Endothelial cell of umbilical vein (primary cell): ENCODE data around the gene SLC8A1. TPM values are rescaled to one million over a fixed set of nuclear protein-coding genes. Genes with fewer than 3 reads are reported as not detected.

Source experiments
- BruUV-seq: library from RNA; stranded (reverse); fragments of 400-500 nt; replicated peaks from 2 replicates; lab custom pipeline; 2021; lab: Mats Ljungman, UMichigan
- CTCF ChIA-PET: fragments of 300-600, 350-600 bp; sonication (Branson Sonifier 250); formaldehyde crosslinking; loops from one replicate; lab custom pipeline; 2021; ENCODE audit warnings: antibody characterized with exemption, inconsistent platforms; lab: Charles Lee
- POLR2A ChIA-PET: fragments of 300-600, 350-600 bp; sonication (Branson Sonifier 250); formaldehyde crosslinking; loops from one replicate; lab custom pipeline; 2021; ENCODE audit warnings: antibody characterized with exemption, inconsistent platforms; lab: Charles Lee
- DNase-seq: peaks from one replicate; pipeline ENCODE4 v3.0.0-alpha.2; 2011; ENCODE audit warnings: low read depth, low spot score
- FAIRE-seq: peaks from 2 replicates; lab custom pipeline; 2011; peaks lifted over from hg19 to GRCh38; lab: Jason Lieb, UNC
- H2AFZ ChIP-seq: 2 replicates; pipeline ENCODE4 v1.6.0; 2012; ENCODE audit warnings: low read depth, low read length, control low read depth, inconsistent platforms
- H3K27ac ChIP-seq: 2 replicates; pipeline ENCODE4 v1.5.1; 2011; ENCODE audit warnings: low read depth, mild to moderate bottlenecking, control low read depth, low read length, moderate library complexity; ENCODE audit not compliant: insufficient read depth
- H3K27me3 ChIP-seq, 2 experiments: 2 replicates each; pipeline versions ENCODE4 v1.6.0 to v1.6.1; 2011; ENCODE audit warnings: low read length in 2 of 2, mixed read lengths in 1 of 2; ENCODE audit not compliant: control insufficient read depth in 2 of 2, insufficient read depth in 2 of 2
- H3K36me3 ChIP-seq, 2 experiments: 2 replicates in 1 of 2; 3 replicates in 1 of 2; pipeline ENCODE4 v1.5.1; 2011; ENCODE audit warnings: low read length in 2 of 2, mild to moderate bottlenecking in 1 of 2, moderate library complexity in 1 of 2; ENCODE audit not compliant: control insufficient read depth in 2 of 2, insufficient read depth in 2 of 2; ENCODE audit errors: extremely low read depth in 1 of 2
- H3K4me1 ChIP-seq: 3 replicates; pipeline ENCODE4 v1.5.1; 2011; ENCODE audit warnings: mild to moderate bottlenecking, low read length; ENCODE audit not compliant: control insufficient read depth, insufficient read depth; ENCODE audit errors: extremely low read depth
- H3K4me2 ChIP-seq: 2 replicates; pipeline ENCODE4 v1.6.1; 2011; ENCODE audit warnings: low read length, control low read depth, mixed read lengths; ENCODE audit not compliant: insufficient read depth
- H3K4me3 ChIP-seq, 3 experiments: fragments of 200-600 bp in 1 of 3; sonication (generic), shearing (Covaris generic) in 1 of 3; replicated peaks in 1 of 3; 2 replicates each; pipeline ENCODE4 v1.5.1; 2011 to 2016; ENCODE audit warnings: control low read depth in 3 of 3, low read length in 3 of 3, mild to moderate bottlenecking in 2 of 3, inconsistent platforms in 1 of 3, low read depth in 1 of 3, moderate library complexity in 1 of 3; ENCODE audit not compliant: insufficient read depth in 1 of 3
- H3K79me2 ChIP-seq: 2 replicates; pipeline ENCODE4 v1.6.0; 2012; ENCODE audit warnings: low read length, inconsistent platforms; ENCODE audit not compliant: control insufficient read depth, insufficient read depth
- H3K9ac ChIP-seq: replicated peaks from 2 replicates; pipeline ENCODE3; 2011; ENCODE audit warnings: low read length, control low read depth; ENCODE audit not compliant: insufficient read depth; ENCODE audit errors: extremely low read depth
- H3K9me1 ChIP-seq: replicated peaks from 3 replicates; pipeline ENCODE4 v1.6.0; 2011; ENCODE audit warnings: mild to moderate bottlenecking, low read length; ENCODE audit not compliant: control insufficient read depth, insufficient read depth; ENCODE audit errors: extremely low read depth
- H3K9me3 ChIP-seq: replicated peaks from 2 replicates; pipeline ENCODE4 v1.5.1; 2012; ENCODE audit warnings: low read length, inconsistent platforms; ENCODE audit not compliant: control insufficient read depth, insufficient read depth
- H4K20me1 ChIP-seq: replicated peaks from 2 replicates; pipeline ENCODE3; 2011; ENCODE audit warnings: mild to moderate bottlenecking, low read length; ENCODE audit not compliant: control insufficient read depth, insufficient read depth; ENCODE audit errors: extremely low read depth
- EZH2 ChIP-seq: IDR thresholded peaks from 2 replicates; pipeline ENCODE4 v1.6.1; 2012; ENCODE audit warnings: borderline replicate concordance, low read depth, mild to moderate bottlenecking, moderate library complexity, low read length, inconsistent platforms; ENCODE audit not compliant: severe bottlenecking
- FOS ChIP-seq: IDR thresholded peaks from 2 replicates; pipeline ENCODE4 v1.6.1; 2011; ENCODE audit warnings: mild to moderate bottlenecking, low read length, moderate library complexity, borderline replicate concordance; ENCODE audit not compliant: insufficient read depth
- GATA2 ChIP-seq: IDR thresholded peaks from 2 replicates; pipeline ENCODE4 v1.7.0; 2011; ENCODE audit warnings: low read depth, mild to moderate bottlenecking, moderate library complexity, mixed read lengths, low read length; ENCODE audit not compliant: insufficient read length, insufficient read depth
- JUN ChIP-seq: IDR thresholded peaks from 2 replicates; pipeline ENCODE4 v1.6.1; 2011; ENCODE audit warnings: borderline replicate concordance, low read depth; ENCODE audit not compliant: insufficient read length, insufficient read depth
- MYC ChIP-seq: IDR thresholded peaks from one replicate; pipeline ENCODE4 v1.6.1; 2011; ENCODE audit warnings: mild to moderate bottlenecking, low read depth, low read length
- POLR2A ChIP-seq: IDR thresholded peaks from 2 replicates; pipeline ENCODE4 v1.6.1; 2012; ENCODE audit warnings: low read depth, mild to moderate bottlenecking, control low read depth, low read length
- POLR2AphosphoS5 ChIP-seq: IDR thresholded peaks from 2 replicates; pipeline ENCODE4 v1.6.1; 2012; ENCODE audit warnings: low read depth, mild to moderate bottlenecking, control low read depth, low read length, moderate library complexity; ENCODE audit not compliant: insufficient read depth
- dilution Hi-C: fragments of 300-500 bp; cut with MboI; formaldehyde crosslinking; loops from one replicate; pipeline ENCODE4 v1.15.0; 2019; ENCODE audit warnings: low sequenced_read_pairs; ENCODE audit not compliant: extremely low pct_ligation_motif_present
- intact Hi-C: fragments of 100-400 bp; cut with micrococcal nuclease; formaldehyde crosslinking; loops from one replicate; pipeline ENCODE4 v1.10.0; 2022
- polyA plus RNA-seq, 4 experiments: library from polyadenylated mRNA; depleted of rRNA in 3 of 4; stranded (reverse) in 3 of 4; unstranded in 1 of 4; fragments of >200 nt; gene quantifications; 2 replicates each; pipeline versions ENCODE4 v1.2.1 to v1.2.3, GENCODE V29; 2011 to 2012; ENCODE audit warnings: missing spikeins in 1 of 4
- total RNA-seq: library from RNA; stranded (reverse); gene quantifications from 2 replicates; pipeline ENCODE4 v1.2.3, GENCODE V29; 2021
- TF ChIP-seq, protein P1 (sequence below): IDR thresholded peaks from 2 replicates; pipeline ENCODE4 v1.6.1; 2011; ENCODE audit not compliant: insufficient read depth, insufficient read length

Gene SLC8A1
- total and polyA plus RNA-seq, 2 donors (not counting 3 experiments of a cell fraction or from before 2014, with no cell fraction given): 0.19 to 1.8 TPM

DNA sequence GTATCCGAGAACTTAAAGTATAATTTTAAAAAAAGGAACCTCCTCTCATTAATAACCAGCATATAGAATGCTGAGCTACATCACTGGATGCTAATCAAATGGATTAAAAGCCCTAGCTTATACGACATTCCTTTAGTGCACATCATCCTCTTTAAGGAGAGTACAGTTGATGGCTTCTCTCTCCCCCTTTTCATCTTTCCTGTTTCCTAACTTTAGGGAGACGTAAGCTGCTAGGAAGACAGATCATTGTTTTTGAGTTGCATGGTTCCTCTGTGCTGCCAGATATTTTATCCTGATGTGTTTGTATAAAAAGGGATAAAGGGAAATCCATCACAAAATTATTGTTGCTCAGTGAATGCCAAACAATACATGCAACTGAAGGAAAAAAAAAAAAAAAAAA lies 94.2 kb downstream of the SLC8A1 start:
- ChIA-PET CTCF (interaction anchor here (0.7 kb wide), 1 partner anchor 10 kb away, joined by 3 read pairs; no protein-coding TSS in a partner anchor), POLR2A (no interaction called here)
- FAIRE-seq (no peak), DNase-seq (no peak)
- H3K9ac ChIP-seq: no peak overlapping the region
- H3K4me3 ChIP-seq: no peak overlapping the region
- no peak overlapping the region for H2AFZ ChIP-seq
- intact Hi-C loops (no loop called here), dilution Hi-C loops (no loop called here)
- no peak overlapping the region for H3K4me2 ChIP-seq
- BruUV-seq: no TSS peak
- H3K27ac ChIP-seq: no peak overlapping the region
- no peaks in the 10 kb centered on the region for H4K20me1 ChIP-seq
- H3K9me1 ChIP-seq: no peaks in the 10 kb centered on the region
- H3K9me3 ChIP-seq: no peaks in the 10 kb centered on the region
- no peaks in the 10 kb centered on the region for H3K4me1 ChIP-seq
- no peaks in the 10 kb centered on the region for H3K79me2 ChIP-seq
- no peaks in the 10 kb centered on the region for H3K27me3 ChIP-seq
- H3K36me3 ChIP-seq: no peaks in the 10 kb centered on the region
- no peak for TF ChIP-seq POLR2AphosphoS5

DNA sequence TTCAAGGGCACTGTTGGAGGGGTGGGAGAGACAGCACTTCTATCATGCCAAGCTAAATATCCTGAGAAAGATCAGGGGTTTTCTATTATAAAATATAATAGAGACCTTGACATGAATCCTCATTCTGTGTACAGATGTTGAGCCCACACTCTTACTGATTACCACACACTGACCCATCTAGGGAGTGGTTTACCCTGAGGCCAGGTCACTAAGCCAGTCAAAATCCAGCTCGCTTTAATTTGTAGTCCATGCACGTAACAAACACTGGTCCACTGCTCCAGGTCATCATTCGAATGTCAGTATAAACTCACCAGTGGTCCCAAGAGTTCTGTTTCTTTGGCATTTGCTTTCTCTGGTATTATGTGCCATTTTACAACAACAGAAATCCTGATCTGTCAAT lies 96.4 kb downstream of the SLC8A1 start:
- POLR2A ChIA-PET: no interaction called here

More for the DNA sequence above, 96.4 kb downstream of the SLC8A1 start:
- no TSS peak for BruUV-seq
- Histone ChIP-seq H3K4me1 (no peaks in the 10 kb centered on the region), H3K27me3 (no peaks in the 10 kb centered on the region), H2AFZ (no peak overlapping the region), H3K79me2 (no peaks in the 10 kb centered on the region), H3K9me1 (no peaks in the 10 kb centered on the region), H3K36me3 (no peaks in the 10 kb centered on the region), H4K20me1 (no peaks in the 10 kb centered on the region), H3K9me3 (no peaks in the 10 kb centered on the region), H3K9ac (no peak overlapping the region), H3K4me3 (no peak overlapping the region), H3K4me2 (no peak overlapping the region), H3K27ac (no peak overlapping the region)
- FAIRE-seq: no peak
- intact Hi-C loops: no loop called here
- dilution Hi-C loops: no loop called here
- CTCF ChIA-PET: interaction anchor here (1.3 kb wide), 1 partner anchor 15 kb away, joined by 3 read pairs; no protein-coding TSS in a partner anchor
- no peak for DNase-seq
- TF ChIP-seq, protein P1, sequence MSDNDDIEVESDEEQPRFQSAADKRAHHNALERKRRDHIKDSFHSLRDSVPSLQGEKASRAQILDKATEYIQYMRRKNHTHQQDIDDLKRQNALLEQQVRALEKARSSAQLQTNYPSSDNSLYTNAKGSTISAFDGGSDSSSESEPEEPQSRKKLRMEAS: no peak
- TF ChIP-seq POLR2AphosphoS5 (no peak), POLR2A (no peak), MYC (no peak), JUN (no peak), GATA2 (no peak), FOS (no peak), EZH2 (no peak)
